ENCODE results near the gene HOXB1.

GRCh38 chr17:48550502-48551213, 19.8 kb upstream of the HOXB1 start:
- TF ChIP-seq CTCF (IDR thresholded peaks at IDR 0.05 in 8 of 11, conservative IDR thresholded peaks at IDR 0.05 in 3 of 11) (no peak), POLR2A (IDR thresholded peaks at IDR 0.05) (no peak)

Data from spleen (tissue), 7 donors.